Upper lobe of left lung (tissue), 4 donors: ENCODE data around the gene UPP2.

ENCODE experiments used
- CTCF ChIP-seq, 6 experiments: fragments of 450-650 bp in 4 of 6; fragments of 200-600 bp in 2 of 6; sonication (generic) in 2 of 6; IDR thresholded peaks; one replicate each; pipeline ENCODE4 v1.5.1; 2016 to 2019; ENCODE audit warnings: antibody characterized with exemption in 6 of 6
- EP300 ChIP-seq, 4 donors: sonication (generic); formaldehyde crosslinking; IDR thresholded peaks; one replicate each; pipeline ENCODE4 v1.5.1; 2017; ENCODE audit warnings: antibody characterized with exemption in 4 of 4, control low read depth in 2 of 4
- POLR2A ChIP-seq, 4 donors: fragments of 450-650 bp; IDR thresholded peaks; one replicate each; pipeline ENCODE4 v1.5.1; 2016 to 2017; ENCODE audit warnings: antibody characterized with exemption in 4 of 4, mild to moderate bottlenecking in 2 of 4
- POLR2AphosphoS5 ChIP-seq, 2 donors: sonication (generic); formaldehyde crosslinking; IDR thresholded peaks; one replicate each; pipeline ENCODE4 v1.5.1; 2017; ENCODE audit warnings: antibody characterized with exemption in 2 of 2

- TF ChIP-seq CTCF (IDR thresholded peaks at IDR 0.05) = no peak
- no peak for TF ChIP-seq POLR2A (IDR thresholded peaks at IDR 0.05)
- no peak for TF ChIP-seq POLR2AphosphoS5 (IDR thresholded peaks at IDR 0.05)
- TF ChIP-seq EP300 (IDR thresholded peaks at IDR 0.05) = no peak
These were observed 15.3 kb downstream of the UPP2 start for GRCh38 chr2:158116936-158117335.
